Skeletal muscle cell (primary cell): ENCODE measurements around the gene ATAD3B.
"Not testable (repeated sequence)": the region's sequence is repeated elsewhere in the genome, so short reads cannot be mapped to it uniquely, and the experiment has no call there.

ENCODE experiments used
- DNase-seq: peaks from one replicate; pipeline ENCODE4 v3.0.0-alpha.2; 2010; ENCODE audit warnings: low read depth
- H3K4me3 ChIP-seq: 2 replicates; pipeline ENCODE4 v1.5.1; 2011; ENCODE audit warnings: low read depth, mild to moderate bottlenecking, control low read depth, low read length, moderate library complexity

Gene ATAD3B

DNA sequence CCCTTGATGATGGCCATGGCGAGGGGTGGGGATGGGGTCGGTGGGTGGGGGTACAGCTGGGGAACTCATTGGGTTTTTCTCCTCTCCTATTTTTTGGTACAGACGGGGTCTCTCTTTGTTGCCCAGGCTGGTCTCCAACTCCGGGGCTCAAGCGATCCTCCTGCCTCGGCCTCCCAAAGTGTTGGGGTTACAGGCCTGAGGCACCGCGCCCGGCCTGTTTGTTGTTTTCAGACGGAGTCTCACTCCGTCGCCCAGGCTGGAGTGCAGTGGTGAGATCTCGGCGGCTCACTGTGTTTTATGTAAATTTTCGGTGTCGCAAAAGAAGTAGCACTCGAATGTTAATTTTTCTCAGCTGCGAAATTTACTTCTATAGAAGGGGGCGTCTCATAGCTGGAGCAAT lies 24.9 kb upstream of the ATAD3B start:
- DNase-seq, H3K4me3 ChIP-seq: not testable (repeated sequence)

DNA sequence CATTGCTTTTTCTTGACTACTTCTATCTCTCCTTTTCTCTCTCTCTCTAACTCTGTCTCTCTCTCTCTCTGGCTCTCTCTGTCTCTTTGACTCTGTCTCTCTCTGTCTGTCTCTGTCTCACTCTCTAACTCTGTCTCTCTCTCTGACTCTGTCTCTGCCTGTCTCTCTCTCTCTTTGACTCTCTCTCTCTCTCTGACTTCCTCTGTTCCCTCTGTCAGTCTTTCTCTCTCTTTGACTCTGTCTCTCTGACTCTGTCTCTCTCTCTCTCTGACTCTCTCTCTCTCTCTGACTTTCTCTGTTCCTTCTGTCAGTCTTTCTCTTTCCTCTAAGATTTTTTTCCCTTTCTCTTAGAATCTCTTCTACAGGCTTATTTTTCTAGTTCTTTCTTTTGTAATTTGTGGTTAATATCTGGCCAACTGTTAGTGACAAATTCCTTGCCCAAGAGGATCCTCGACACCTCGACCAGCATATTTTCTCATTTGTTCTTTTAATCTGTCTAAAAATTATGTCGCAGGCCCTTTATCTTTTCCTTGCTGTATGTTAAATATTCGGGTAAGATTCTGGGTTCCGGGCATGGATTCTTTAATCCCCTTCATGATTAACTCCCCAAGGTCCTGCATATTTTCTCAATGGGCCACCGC lies 22.3 kb upstream of the ATAD3B start, which contains the start of gene ATAD3C:
Gene ATAD3C, plus strand, starts transcription at position 591 of the 641 bp plus-strand sequence. CDS start 995 bp downstream, outside the sequence.
- no peak within 1 kb of the TSS for H3K4me3 ChIP-seq

GRCh38 chr1:1450616-1451015 lies 20.9 kb upstream of the ATAD3B start:
- H3K4me3 ChIP-seq, DNase-seq: not testable (repeated sequence)

More for the DNA sequence above, 22.3 kb upstream of the ATAD3B start, which contains the start of gene ATAD3C:
- DNase-seq: no peak

GRCh38 chr1:1451696-1452364 lies 19.7 kb upstream of the ATAD3B start:
- no peak overlapping the region for H3K4me3 ChIP-seq
- no peak for DNase-seq

DNA sequence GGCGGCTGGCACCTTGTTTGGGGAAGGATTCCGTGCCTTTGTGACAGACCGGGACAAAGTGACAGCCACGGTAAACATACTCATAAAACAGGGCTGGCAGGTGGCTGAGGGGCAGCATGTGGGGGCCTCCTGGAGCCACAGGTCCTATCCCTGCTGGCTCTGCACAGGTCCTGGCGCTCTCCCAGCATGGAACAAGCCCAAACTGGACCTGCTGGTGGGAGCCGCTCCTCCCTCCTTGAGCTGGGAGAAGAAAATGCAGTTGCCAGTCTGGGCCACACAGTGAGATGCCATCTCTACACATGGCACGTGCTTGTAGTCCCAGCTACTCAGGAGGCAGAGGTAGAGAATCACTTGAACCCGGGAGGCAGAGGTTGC lies 19.2 kb upstream of the ATAD3B start:
- H3K4me3 ChIP-seq, DNase-seq: not testable (repeated sequence)

DNA sequence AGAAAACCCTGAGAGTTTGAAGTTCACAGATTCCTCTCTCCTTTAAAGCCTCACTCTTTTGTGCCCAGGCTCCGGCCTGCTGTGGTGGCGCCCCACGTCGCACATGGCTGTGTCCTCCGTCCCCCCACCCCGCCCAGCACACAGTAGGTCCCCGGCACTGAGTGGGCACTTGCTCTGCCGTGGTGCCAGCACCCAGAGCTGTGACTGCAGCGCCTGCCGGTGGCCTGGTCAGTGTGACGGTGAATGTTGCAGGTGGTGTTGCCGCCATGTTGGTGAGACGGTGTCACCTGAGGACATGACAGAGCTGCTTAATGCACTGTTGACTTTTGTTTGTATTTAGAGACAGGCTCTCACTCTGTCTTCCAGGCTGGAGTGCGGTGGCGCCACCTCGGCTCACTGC lies 18.7 kb upstream of the ATAD3B start:
- H3K4me3 ChIP-seq: no peak overlapping the region
- no peak for DNase-seq

DNA sequence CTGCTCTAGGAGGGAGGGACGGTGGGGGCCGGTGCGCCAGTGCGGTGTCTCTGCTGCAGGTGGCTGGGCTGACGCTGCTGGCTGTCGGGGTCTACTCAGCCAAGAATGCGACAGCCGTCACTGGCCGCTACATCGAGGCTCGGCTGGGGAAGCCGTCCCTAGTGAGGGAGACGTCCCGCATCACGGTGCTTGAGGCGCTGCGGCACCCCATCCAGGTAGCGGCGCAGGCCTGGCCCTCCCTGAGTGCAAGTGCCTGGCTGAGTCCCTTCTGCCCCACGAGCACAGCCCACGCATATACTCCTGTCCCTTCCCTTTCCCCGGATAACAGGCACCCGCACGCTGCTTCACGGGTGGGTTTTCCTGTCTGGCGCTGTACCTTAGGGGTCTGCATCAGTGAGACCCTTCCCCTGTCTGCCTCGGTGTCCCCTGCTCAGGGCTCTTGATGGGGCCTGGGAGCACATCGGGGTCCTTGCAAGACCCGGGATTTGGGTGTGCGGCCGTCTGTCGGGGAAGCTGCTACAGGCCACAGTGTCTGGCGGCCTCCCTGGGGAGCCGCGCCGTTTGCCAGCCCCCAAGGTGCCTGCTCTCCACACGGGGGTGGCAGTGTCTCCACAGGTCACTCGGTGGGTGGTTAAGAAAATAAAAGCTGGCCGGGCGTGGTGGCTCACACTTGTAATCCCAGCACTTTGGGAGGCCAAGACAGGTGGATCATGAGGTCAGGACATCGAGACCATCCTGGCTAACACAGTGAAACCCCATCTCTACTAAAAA lies 17.1 kb upstream of the ATAD3B start:
- not testable (repeated sequence) for DNase-seq, H3K4me3 ChIP-seq

DNA sequence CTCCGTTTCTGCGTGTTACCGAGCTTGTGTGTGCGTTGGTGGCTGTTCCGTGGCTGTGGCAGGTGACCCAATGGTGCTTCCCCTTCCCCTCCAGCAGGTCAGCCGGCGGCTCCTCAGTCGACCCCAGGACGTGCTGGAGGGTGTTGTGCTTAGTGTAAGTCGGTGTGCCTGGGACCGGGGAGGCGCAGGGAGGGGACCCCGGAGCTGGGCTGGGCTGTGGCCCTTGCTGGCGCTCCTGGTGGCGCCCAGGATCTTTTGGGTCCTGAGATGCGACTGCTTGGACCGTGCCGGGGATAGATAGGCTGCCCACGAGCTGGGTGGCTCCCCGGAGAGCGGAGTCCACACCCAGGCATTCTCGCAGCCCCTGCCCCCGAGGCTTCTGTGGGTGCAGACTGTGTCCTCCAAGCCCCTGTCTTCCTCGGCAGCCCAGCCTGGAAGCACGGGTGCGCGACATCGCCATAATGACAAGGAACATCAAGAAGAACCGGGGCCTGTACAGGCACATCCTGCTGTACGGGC lies 16.1 kb upstream of the ATAD3B start:
- DNase-seq: no peak
- no peak overlapping the region for H3K4me3 ChIP-seq

DNA sequence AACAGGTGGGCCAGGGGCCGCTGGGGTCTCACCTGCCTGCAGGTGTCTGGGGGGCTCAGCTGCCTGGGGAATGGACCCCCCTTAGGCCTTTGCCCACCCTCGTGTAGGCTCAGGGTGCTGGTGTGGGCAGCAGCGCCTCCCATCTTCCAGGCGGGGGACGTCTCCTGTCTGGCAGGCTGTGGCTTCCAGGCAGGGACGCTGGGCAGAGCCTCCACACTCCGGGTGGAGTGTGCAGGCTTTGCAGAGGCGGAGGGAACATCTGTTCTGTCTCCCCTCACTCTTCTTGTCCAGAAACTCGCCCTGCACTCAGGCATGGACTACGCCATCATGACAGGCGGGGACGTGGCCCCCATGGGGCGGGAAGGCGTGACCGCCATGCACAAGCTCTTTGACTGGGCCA lies 15.6 kb upstream of the ATAD3B start:
- DNase-seq: not testable (repeated sequence)

DNA sequence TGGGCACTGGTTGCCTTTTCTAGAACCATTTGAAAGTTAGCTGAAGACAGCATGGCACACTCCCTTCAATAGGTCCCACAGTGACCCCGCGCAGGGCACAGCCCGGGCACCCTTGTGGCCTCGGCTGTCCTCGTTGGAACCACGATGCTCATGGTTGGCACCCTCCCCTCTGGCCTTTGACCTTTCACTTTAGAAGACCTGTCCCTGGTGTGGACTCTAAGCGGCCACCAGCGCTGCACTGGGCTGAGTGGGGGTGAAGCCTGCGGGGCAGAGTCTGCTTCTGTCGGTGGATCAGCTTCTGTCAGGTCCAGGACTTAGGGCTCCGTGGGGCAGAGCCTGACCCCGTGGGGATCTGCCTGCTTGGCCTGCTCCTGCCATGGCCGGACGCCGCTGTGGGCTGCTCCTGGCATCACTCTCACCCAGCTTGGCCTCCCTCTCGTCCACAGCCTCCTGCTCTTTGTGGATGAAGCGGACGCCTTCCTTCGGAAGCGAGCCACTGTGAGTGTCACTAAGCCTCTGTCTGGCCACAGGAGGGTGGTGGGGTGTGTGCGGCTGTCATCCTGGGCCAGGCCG lies 14.8 kb upstream of the ATAD3B start:
- not testable (repeated sequence) for DNase-seq, H3K4me3 ChIP-seq

More for the DNA sequence above, 15.6 kb upstream of the ATAD3B start:
- H3K4me3 ChIP-seq: not testable (repeated sequence)

- DNase-seq, H3K4me3 ChIP-seq: not testable (repeated sequence)
Observed at GRCh38 chr1:1459156-1459555, 12.4 kb upstream of the ATAD3B start.

DNA sequence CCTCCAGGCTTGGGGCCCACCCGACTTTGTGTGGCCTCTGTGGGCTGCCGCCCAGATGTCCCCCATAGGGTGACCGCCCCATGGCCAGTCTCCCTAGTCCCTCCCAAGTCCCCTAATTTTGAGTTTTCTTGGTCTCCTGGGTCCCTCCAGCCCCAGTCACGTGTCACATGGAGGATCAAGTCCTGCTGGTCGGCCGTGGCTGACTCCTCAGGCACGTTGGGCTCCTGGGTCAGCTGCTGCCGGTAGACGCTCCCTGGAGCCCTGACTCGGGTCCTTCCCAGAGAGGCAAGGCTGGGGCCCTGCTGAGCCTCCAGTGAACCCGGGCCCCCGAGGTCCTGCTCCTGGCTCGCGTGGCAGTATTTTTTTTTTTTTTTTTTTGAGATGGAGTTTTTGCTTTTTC lies 11.9 kb upstream of the ATAD3B start:
- H3K4me3 ChIP-seq, DNase-seq: not testable (repeated sequence)

DNA sequence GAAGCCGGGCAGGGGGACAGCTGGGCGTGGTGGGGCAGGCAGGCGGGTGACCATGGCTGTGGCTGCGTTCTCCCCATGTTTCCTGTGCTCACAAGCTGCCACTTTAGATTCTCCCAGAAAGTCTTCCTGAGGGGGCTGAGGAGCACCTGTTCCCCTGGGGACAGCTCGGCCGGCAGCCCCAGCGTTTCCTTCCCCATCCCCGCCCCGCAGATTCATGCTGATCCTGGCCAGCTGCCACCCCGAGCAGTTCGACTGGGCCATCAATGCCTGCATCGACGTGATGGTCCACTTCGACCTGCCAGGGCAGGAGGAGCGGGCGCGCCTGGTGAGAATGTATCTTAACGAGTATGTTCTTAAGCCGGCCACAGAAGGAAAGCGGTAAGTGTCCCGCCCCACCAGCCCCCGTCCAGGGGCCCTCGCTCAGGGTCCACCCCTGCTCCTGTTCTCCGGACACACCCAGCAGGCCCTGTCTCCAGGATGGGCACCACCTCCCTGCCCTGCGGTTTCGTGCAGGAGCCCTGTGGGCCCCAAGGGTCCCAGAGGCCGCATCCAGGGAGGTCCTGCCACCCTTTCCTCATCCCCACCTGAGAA lies 10.9 kb upstream of the ATAD3B start:
- no peak for DNase-seq
- H3K4me3 ChIP-seq: no peak overlapping the region

DNA sequence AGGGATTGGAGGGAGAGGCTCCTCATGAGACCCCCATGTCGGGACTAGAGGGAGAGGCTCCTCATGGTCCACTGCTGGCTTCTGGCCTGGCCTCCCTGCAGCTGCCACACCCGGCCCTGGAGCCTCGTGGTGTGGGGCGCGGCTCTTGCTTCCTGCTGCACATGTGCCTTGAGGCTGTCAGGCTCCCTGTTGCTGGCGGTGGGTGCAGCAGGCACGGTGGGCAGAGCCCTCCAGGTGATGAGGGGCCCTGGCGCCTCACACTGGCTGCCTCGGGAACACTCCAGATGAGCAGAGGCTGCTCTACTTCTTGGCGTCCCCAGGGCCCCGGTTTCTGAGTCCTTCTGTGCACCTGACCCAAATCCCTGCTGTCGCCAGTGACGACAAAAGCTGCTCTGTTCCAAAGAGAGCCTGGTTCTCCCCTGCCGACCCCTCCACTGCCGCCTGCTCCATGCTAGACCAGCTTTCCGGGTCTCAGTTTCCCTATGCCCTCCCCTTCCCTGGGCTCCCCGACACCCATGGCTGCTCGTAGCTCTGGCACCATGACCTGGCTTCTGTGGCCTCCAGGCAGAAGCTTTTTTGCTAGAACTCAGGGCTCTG lies 9.7 kb upstream of the ATAD3B start:
- DNase-seq: no peak
- no peak overlapping the region for H3K4me3 ChIP-seq

DNA sequence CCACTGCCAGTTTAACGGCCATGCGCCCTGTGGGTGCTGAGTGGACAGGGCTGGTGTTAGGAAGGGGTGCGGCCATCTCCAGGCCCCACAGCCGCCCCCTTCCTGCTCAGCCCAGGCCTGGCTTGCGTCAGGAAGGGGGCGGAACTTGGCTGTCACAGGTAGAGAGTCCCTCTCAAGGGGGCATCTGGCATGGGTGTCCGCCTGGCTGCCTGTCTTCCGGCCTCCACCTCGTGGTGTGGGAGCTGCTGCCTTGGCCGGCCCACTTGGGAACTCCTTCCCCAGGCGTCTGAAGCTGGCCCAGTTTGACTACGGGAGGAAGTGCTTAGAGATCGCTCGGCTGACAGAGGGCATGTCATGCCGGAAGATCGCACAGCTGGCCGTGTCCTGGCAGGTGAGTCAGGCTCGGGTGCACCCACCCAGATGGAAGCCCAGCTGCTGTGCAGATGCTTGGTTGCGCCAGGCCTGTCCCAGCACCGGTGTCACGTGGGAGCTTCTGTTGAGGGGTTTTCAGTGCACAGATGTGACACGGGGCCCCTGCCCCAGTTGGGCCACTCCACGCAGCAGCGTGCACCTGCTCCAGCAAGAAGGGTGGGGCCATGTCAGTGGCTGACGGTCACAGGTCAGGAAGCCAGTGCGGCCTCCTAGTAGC lies 9.1 kb upstream of the ATAD3B start:
- H3K4me3 ChIP-seq: no peak overlapping the region
- no peak for DNase-seq

GRCh38 chr1:1463312-1463711 lies 8.3 kb upstream of the ATAD3B start:
- DNase-seq: no peak
- no peak overlapping the region for H3K4me3 ChIP-seq

DNA sequence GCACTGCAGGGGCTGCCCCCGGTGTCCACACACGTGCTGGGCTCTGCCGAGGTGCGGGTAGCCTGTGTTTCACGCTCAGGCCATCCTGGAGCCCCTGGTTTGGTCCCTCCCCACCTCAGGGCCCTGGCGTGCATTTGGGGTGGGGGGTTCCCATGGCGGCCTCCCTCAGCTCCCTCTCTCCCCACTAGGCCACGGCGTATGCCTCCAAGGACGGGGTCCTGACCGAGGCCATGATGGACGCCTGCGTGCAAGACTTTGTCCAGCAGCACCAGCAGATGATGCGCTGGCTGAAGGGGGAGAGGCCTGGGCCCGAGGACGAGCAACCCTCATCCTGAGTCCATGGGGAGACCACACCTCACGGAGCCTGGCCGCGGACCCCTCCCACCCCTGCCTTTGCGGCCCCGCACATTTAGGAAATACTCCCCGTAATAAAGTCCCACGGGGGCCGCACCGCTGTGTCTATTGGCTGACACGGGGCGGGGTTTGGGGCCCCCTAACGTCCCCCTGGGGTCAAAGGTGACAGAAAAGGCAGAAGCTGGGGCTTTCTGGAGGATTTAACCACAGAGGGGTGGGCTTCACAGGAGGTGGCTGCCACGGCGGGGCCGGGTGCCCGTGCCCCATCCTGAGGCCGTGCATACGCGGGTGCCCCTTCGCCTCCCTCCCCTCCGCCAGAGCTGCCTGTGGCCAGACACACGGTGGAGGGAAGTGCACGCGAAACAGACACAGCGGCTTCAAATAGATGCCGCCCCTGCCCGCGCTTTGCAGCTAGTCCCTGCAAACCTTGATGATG lies 3.2 kb upstream of the ATAD3B start:
- not testable (repeated sequence) for DNase-seq, H3K4me3 ChIP-seq
